Stimulated activated CD4-positive, alpha-beta T cell treated with anti-CD3 and anti-CD28 coated beads, TNF-alpha, amount 100 ng/mL, for 1 hour (primary cell): ENCODE results near the gene AKAP12.

ENCODE experiments used
- DNase-seq, 3 donors: peaks; one replicate each; pipeline ENCODE4 v3.0.0-alpha.2; 2020; ENCODE audit warnings: low read depth in 3 of 3, low spot score in 1 of 3

Gene AKAP12

GRCh38 chr6:151236668-151237401 lies 2.9 kb upstream of the AKAP12 start:
- DNase-seq, result no peak

- DNase-seq, result no peak
These were observed 394 bp downstream of the AKAP12 start for GRCh38 chr6:151240036-151240685.

- DNase-seq, result no peak
These were observed 1.2 kb downstream of the AKAP12 start for GRCh38 chr6:151240791-151241642.

- DNase-seq, result no peak
These were observed 2.1 kb downstream of the AKAP12 start for GRCh38 chr6:151241853-151242252.

- no peak for DNase-seq
These were observed 2.7 kb downstream of the AKAP12 start for GRCh38 chr6:151242420-151242861.

GRCh38 chr6:151243481-151243880 lies 3.7 kb downstream of the AKAP12 start:
- no peak for DNase-seq

GRCh38 chr6:151247490-151247889 lies 7.7 kb downstream of the AKAP12 start:
- no peak for DNase-seq

- no peak for DNase-seq
These were observed 8.5 kb downstream of the AKAP12 start for GRCh38 chr6:151248295-151248694.

- DNase-seq, result no peak
These were observed 12.9 kb downstream of the AKAP12 start for GRCh38 chr6:151252634-151253033.

- DNase-seq, result no peak
These were observed 14.8 kb downstream of the AKAP12 start for GRCh38 chr6:151254451-151255081.

- no peak for DNase-seq
These were observed 16.0 kb downstream of the AKAP12 start for GRCh38 chr6:151255811-151256210.

- no peak for DNase-seq
These were observed 18.2 kb downstream of the AKAP12 start for GRCh38 chr6:151257985-151258445.

GRCh38 chr6:151260205-151260604 lies 20.4 kb downstream of the AKAP12 start:
- DNase-seq, result no peak

- no peak for DNase-seq
These were observed 23.3 kb downstream of the AKAP12 start for GRCh38 chr6:151263035-151263434.

GRCh38 chr6:151263967-151264366 lies 24.2 kb downstream of the AKAP12 start:
- no peak for DNase-seq

GRCh38 chr6:151265282-151265681 lies 25.5 kb downstream of the AKAP12 start:
- DNase-seq, result no peak

GRCh38 chr6:151269321-151269995 lies 29.7 kb downstream of the AKAP12 start:
- DNase-seq, result no peak

GRCh38 chr6:151275121-151275520 lies 35.4 kb downstream of the AKAP12 start:
- DNase-seq, result no peak

- DNase-seq, result no peak
These were observed 35.8 kb downstream of the AKAP12 start for GRCh38 chr6:151275566-151275965.

GRCh38 chr6:151276112-151276740 lies 36.5 kb downstream of the AKAP12 start:
- DNase-seq, result no peak
